GM11168 (cell line): ENCODE data around the gene MAP7D2.
"Not testable (repeated sequence)": the region's sequence is repeated elsewhere in the genome, so short reads cannot be mapped to it uniquely, and the experiment has no call there.

Source experiments
- in situ Hi-C: fragments of 300-500 bp; cut with MboI; formaldehyde crosslinking; loops from one replicate; pipeline ENCODE4 v1.12.0; 2022; ENCODE audit warnings: low sequenced_read_pairs; ENCODE audit not compliant: unreplicated experiment

MAP7D2 gene

DNA sequence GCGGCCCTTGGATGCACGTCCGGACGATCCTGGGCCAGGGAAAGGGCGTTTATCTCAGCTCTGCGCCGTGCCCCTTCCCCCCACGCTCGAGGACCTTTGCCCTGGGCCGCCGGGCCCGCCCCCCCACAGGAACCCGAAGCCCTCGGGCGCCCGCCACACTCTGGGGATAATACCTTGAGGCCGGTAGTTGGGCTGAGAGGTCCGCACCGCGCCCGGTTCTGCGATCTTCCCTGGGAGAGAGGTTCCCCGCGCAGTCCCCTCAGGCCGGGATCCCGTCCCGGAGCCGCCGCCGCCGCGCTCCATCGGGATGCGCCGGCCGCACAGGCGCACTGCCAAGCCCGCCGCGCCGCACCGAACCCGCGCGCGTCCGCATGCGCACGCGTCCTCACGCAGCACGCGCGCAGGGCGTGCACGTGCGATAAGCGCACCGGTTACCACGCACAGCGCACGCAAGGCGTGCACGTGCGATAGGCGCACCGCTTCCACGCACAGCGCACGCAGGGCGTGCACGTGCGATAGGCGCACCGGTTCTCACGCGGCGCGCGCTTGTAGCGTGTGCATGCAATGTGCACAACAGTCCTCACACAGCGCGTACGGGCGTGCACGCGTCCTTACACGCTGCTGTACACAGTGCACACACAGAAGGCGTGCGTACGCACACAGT, at the start of gene MAP7D2:
Gene MAP7D2, minus strand, starts transcription at position 331 of the 664 bp plus-strand sequence. Its CDS starts 28 bp downstream, at position 303.
- in situ Hi-C loops = no loop called here

GRCh38 chrX:20162516-20162915, 45.8 kb upstream of the MAP7D2 start:
- in situ Hi-C loops = not testable (repeated sequence)

- in situ Hi-C loops = no loop called here
These were observed 43.2 kb upstream of the MAP7D2 start for GRCh38 chrX:20159797-20160385.

- in situ Hi-C loops = no loop called here
These were observed 35.0 kb upstream of the MAP7D2 start for GRCh38 chrX:20151689-20152088.

- in situ Hi-C loops = no loop called here
These were observed 32.6 kb upstream of the MAP7D2 start for GRCh38 chrX:20149326-20149725.

DNA sequence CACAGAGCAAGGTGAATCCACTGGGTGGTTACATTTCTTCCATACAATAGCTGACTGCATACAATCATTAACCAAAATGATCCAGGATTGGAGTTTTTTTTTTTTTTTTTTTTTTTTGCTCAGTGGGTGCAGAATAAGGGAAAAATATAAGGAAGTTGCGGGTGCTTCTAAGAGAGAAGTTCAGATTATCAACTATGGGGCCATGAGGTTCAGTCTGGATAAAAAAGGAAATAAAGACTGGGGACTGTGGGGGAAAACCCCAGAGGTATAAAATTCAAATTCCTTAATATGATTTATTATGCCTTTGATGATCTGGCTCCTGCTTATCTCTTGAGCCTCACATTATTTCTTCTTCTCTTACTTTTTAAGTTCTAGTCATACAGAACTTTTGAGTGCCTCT, 30.9 kb upstream of the MAP7D2 start:
- in situ Hi-C loops = no loop called here

- in situ Hi-C loops = no loop called here
These were observed 27.8 kb upstream of the MAP7D2 start for GRCh38 chrX:20144491-20144890.

GRCh38 chrX:20143561-20143960, 26.9 kb upstream of the MAP7D2 start:
- in situ Hi-C loops = no loop called here

DNA sequence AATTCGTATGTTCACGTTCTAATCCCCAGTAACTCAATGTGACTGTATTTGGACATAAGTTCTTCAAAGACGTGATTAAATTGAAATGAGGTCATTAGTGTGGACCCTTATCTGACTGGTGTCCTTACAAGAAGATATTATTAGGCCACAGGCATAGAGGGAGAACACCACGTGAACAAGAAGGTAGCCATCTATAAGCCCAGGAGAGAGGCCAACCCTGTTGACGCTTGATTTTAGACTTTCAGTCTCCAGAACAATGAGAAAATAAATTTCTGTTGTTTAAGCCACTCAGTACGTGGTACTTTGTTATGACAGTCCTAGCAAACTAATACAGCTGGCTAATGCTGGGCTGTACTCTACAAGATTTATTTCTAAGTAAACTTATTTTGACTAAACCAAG, 26.4 kb upstream of the MAP7D2 start:
- in situ Hi-C loops = no loop called here

GRCh38 chrX:20141281-20142220, 24.8 kb upstream of the MAP7D2 start, which contains the start of gene EIF1AX:
Gene EIF1AX, minus strand, starts transcription at chrX:20141838. Its CDS starts 198 bp downstream, at chrX:20141640.
- in situ Hi-C loops = no loop called here

GRCh38 chrX:20140420-20140819, 23.7 kb upstream of the MAP7D2 start:
- in situ Hi-C loops = no loop called here

GRCh38 chrX:20139966-20140365, 23.3 kb upstream of the MAP7D2 start:
- in situ Hi-C loops = no loop called here

GRCh38 chrX:20135944-20136343, 19.2 kb upstream of the MAP7D2 start:
- in situ Hi-C loops = no loop called here

GRCh38 chrX:20132666-20133065, 16.0 kb upstream of the MAP7D2 start:
- in situ Hi-C loops = no loop called here

GRCh38 chrX:20130357-20130756, 13.7 kb upstream of the MAP7D2 start:
- in situ Hi-C loops = no loop called here

GRCh38 chrX:20129547-20129946, 12.8 kb upstream of the MAP7D2 start:
- in situ Hi-C loops = no loop called here

- in situ Hi-C loops = no loop called here
These were observed 12.0 kb upstream of the MAP7D2 start for GRCh38 chrX:20128670-20129069.

DNA sequence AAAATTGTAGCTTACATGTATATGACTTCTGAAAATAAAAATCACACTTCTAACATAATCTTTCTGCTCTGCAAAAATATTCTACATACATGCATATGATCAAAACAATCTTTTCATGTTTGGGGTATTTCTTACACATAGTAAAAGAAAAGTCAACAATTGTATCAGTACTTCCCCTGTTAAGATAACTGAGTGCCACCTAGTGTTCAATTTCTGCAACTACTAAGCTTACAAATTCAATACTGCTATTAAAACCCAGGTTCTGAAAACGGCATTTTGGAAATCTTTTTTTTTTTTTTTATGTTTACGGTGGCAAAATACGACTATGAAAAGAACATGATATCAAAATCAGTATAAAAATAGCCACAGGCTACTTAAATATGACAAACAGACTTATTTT, 10.7 kb upstream of the MAP7D2 start:
- in situ Hi-C loops = not testable (repeated sequence)

- in situ Hi-C loops = not testable (repeated sequence)
These were observed 10.1 kb upstream of the MAP7D2 start for GRCh38 chrX:20126833-20127232.

GRCh38 chrX:20124964-20125363, 8.3 kb upstream of the MAP7D2 start:
- in situ Hi-C loops = no loop called here
